ENCODE results near the gene SCN10A. TPM values are rescaled to one million over a fixed set of nuclear protein-coding genes. Genes with fewer than 3 reads are reported as not detected.
A peak's percentile ranks its signal among the peaks of the same experiment; 100 is the strongest.

Gene SCN10A
- total RNA-seq, 1 experiment from 2014 or later: not detected

GRCh38 chr3:38713121-38713520, 102.9 kb downstream of the SCN10A start:
- Mint-ChIP-seq H3K36me3 (ENCODE audit: insufficient read depth, unreplicated experiment) (no peaks in the 10 kb centered on the region), H3K9me3 (ENCODE audit: unreplicated experiment) (no peaks in the 10 kb centered on the region), H3K27me3 (ENCODE audit: insufficient read depth, unreplicated experiment) (peaks cover 9% of the 10 kb centered on the region), H3K27ac (ENCODE audit: unreplicated experiment) (no peak overlapping the region), H3K4me3 (ENCODE audit: unreplicated experiment) (no peak overlapping the region), H3K4me1 (ENCODE audit: low read depth, unreplicated experiment) (no peaks in the 10 kb centered on the region)
- no peak for TF ChIP-seq CTCF (IDR thresholded peaks at IDR 0.05; ENCODE audit: insufficient read depth in 1 of 2, low read depth in 1 of 2, low read length in 1 of 2, severe bottlenecking in 1 of 2, unreplicated experiment in 1 of 2)
- Histone ChIP-seq H3K9me3 (no peaks in the 10 kb centered on the region), H3K36me3 (ENCODE audit: control insufficient read depth, insufficient read depth, low read length) (no peaks in the 10 kb centered on the region), H3K4me1 (no peaks in the 10 kb centered on the region), H3K27me3 (replicated peaks; ENCODE audit: control insufficient read depth, insufficient read depth, low read length) (no peaks in the 10 kb centered on the region; the same call in 1 of the 2 replicates), H3K4me3 (ENCODE audit: low read depth, low read length) (no peak overlapping the region)
- intact Hi-C loops (cut with micrococcal nuclease; ENCODE audit: unreplicated experiment): no loop called here
- BruUV-seq (replicated peaks): no TSS peak
- no peak for DNase-seq
- ChIA-PET POLR2A (no interaction called here), CTCF (no interaction called here)

GRCh38 chr3:38711321-38711720, 104.7 kb downstream of the SCN10A start:
- no peaks in the 10 kb centered on the region; the same call in 1 of the 2 replicates for H3K27me3 ChIP-seq (replicated peaks; ENCODE audit: control insufficient read depth, insufficient read depth, low read length)
- intact Hi-C loops (cut with micrococcal nuclease; ENCODE audit: unreplicated experiment): no loop called here
- no TSS peak for BruUV-seq (replicated peaks)
- no peaks in the 10 kb centered on the region for H3K4me1 ChIP-seq
- Mint-ChIP-seq H3K4me3 (ENCODE audit: unreplicated experiment) (no peak overlapping the region), H3K27ac (ENCODE audit: unreplicated experiment) (no peak overlapping the region), H3K9me3 (ENCODE audit: unreplicated experiment) (no peaks in the 10 kb centered on the region), H3K27me3 (ENCODE audit: insufficient read depth, unreplicated experiment) (peaks cover 12% of the 10 kb centered on the region), H3K36me3 (ENCODE audit: insufficient read depth, unreplicated experiment) (no peaks in the 10 kb centered on the region), H3K4me1 (ENCODE audit: low read depth, unreplicated experiment) (no peaks in the 10 kb centered on the region)
- TF ChIP-seq CTCF (IDR thresholded peaks at IDR 0.05; ENCODE audit: insufficient read depth in 1 of 2, low read depth in 1 of 2, low read length in 1 of 2, severe bottlenecking in 1 of 2, unreplicated experiment in 1 of 2): no peak
- no peak overlapping the region for H3K4me3 ChIP-seq (ENCODE audit: low read depth, low read length)
- ChIA-PET POLR2A (no interaction called here), CTCF (no interaction called here)
- no peaks in the 10 kb centered on the region for H3K9me3 ChIP-seq
- H3K36me3 ChIP-seq (ENCODE audit: control insufficient read depth, insufficient read depth, low read length): no peaks in the 10 kb centered on the region
- no peak for DNase-seq

- intact Hi-C loops (cut with micrococcal nuclease; ENCODE audit: unreplicated experiment): no loop called here
- no peak for DNase-seq
- Histone ChIP-seq H3K27me3 (replicated peaks; ENCODE audit: control insufficient read depth, insufficient read depth, low read length) (no peaks in the 10 kb centered on the region; the same call in none of the 2 replicates), H3K4me3 (ENCODE audit: low read depth, low read length) (no peak overlapping the region), H3K9me3 (no peaks in the 10 kb centered on the region), H3K4me1 (no peaks in the 10 kb centered on the region), H3K36me3 (ENCODE audit: control insufficient read depth, insufficient read depth, low read length) (no peaks in the 10 kb centered on the region)
- CTCF ChIA-PET: no interaction called here
- H3K4me1 Mint-ChIP-seq (ENCODE audit: low read depth, unreplicated experiment): no peaks in the 10 kb centered on the region
- peak in 1 of 2 experiments; percentile 31 for TF ChIP-seq CTCF (IDR thresholded peaks at IDR 0.05; ENCODE audit: insufficient read depth in 1 of 2, low read depth in 1 of 2, low read length in 1 of 2, severe bottlenecking in 1 of 2, unreplicated experiment in 1 of 2)
- BruUV-seq (replicated peaks): no TSS peak
- H3K27ac Mint-ChIP-seq (ENCODE audit: unreplicated experiment): no peak overlapping the region
- peaks cover 7% of the 10 kb centered on the region for H3K27me3 Mint-ChIP-seq (ENCODE audit: insufficient read depth, unreplicated experiment)
- H3K9me3 Mint-ChIP-seq (ENCODE audit: unreplicated experiment): no peaks in the 10 kb centered on the region
- H3K4me3 Mint-ChIP-seq (ENCODE audit: unreplicated experiment): no peak overlapping the region
- POLR2A ChIA-PET: no interaction called here
- no peaks in the 10 kb centered on the region for H3K36me3 Mint-ChIP-seq (ENCODE audit: insufficient read depth, unreplicated experiment)
Observed at GRCh38 chr3:38707730-38708129, 108.3 kb downstream of the SCN10A start.

Data from Caco-2 (cell line).